IMR-90 (cell line): ENCODE measurements around the gene TIPRL. TPM values are rescaled to one million over a fixed set of nuclear protein-coding genes. Genes with fewer than 3 reads are reported as not detected.

ENCODE experiments used
- ATAC-seq: fragments of 200-7000 bp; cut with Tn5 transposase; 2 replicates; pipeline ENCODE4 v1.9.1; 2020; ENCODE audit warnings: low read depth, mild to moderate bottlenecking, moderate library complexity
- BruUV-seq: library from RNA; stranded (reverse); fragments of 400-500 nt; replicated peaks from 2 replicates; lab custom pipeline; 2021; lab: Mats Ljungman, UMichigan
- CTCF ChIA-PET: fragments of 300-600 bp; formaldehyde crosslinking; extraction: SDS; loops from one replicate; lab custom pipeline; 2021; ENCODE audit warnings: antibody characterized with exemption; lab: Yijun Ruan, JAX
- POLR2A ChIA-PET: fragments of 300-600 bp; sonication (Branson Sonifier 250); formaldehyde crosslinking; loops from one replicate; lab custom pipeline; 2022; ENCODE audit warnings: antibody characterized with exemption; ENCODE audit not compliant: unreplicated experiment; lab: Charles Lee
- DNase-seq: peaks from one replicate; pipeline ENCODE4 v3.0.0; 2013
- H2AFZ ChIP-seq: replicated peaks from 2 replicates; pipeline ENCODE3; 2013; ENCODE audit warnings: low read length, mild to moderate bottlenecking; ENCODE audit not compliant: poor library complexity
- H2AK5ac ChIP-seq: 2 replicates; pipeline ENCODE4 v1.6.1; 2013; ENCODE audit warnings: low read depth, low read length, inconsistent platforms
- H2AK9ac ChIP-seq: replicated peaks from 2 replicates; pipeline ENCODE3; 2013; ENCODE audit warnings: mild to moderate bottlenecking, low read depth, low read length, moderate library complexity; ENCODE audit not compliant: poor library complexity
- H2BK120ac ChIP-seq: 2 replicates; pipeline ENCODE4 v1.6.1; 2013; ENCODE audit warnings: low read depth, low read length, inconsistent platforms
- H2BK15ac ChIP-seq: 3 replicates; pipeline ENCODE4 v1.6.1; 2013; ENCODE audit warnings: low read depth, low read length, inconsistent platforms
- H2BK20ac ChIP-seq: 2 replicates; pipeline ENCODE4 v1.6.1; 2013; ENCODE audit warnings: low read depth, mild to moderate bottlenecking, inconsistent platforms, low read length, moderate library complexity
- H2BK5ac ChIP-seq: 2 replicates; pipeline ENCODE4 v1.6.1; 2013; ENCODE audit warnings: mild to moderate bottlenecking, low read depth, low read length, inconsistent platforms; ENCODE audit not compliant: poor library complexity, severe bottlenecking
- H3K14ac ChIP-seq: replicated peaks from 2 replicates; pipeline ENCODE4 v1.6.1; 2013; ENCODE audit warnings: low read depth, low read length, inconsistent platforms
- H3K18ac ChIP-seq: 2 replicates; pipeline ENCODE4 v1.6.1; 2013; ENCODE audit warnings: low read depth, low read length, control low read depth
- H3K23ac ChIP-seq: 2 replicates; pipeline ENCODE4 v1.6.1; 2013; ENCODE audit warnings: low read depth, low read length, inconsistent platforms
- H3K27ac ChIP-seq: 2 replicates; pipeline ENCODE4 v1.5.1; 2013; ENCODE audit warnings: mild to moderate bottlenecking, control low read depth, low read length; ENCODE audit not compliant: insufficient read depth
- H3K27me3 ChIP-seq: 2 replicates; pipeline ENCODE4 v1.6.1; 2013; ENCODE audit warnings: low read length; ENCODE audit not compliant: control insufficient read depth, insufficient read depth
- H3K36me3 ChIP-seq: 2 replicates; pipeline ENCODE4 v1.6.1; 2013; ENCODE audit warnings: low read length, mixed read lengths; ENCODE audit not compliant: control insufficient read depth, insufficient read depth
- H3K4ac ChIP-seq: 2 replicates; pipeline ENCODE4 v1.6.1; 2013; ENCODE audit warnings: low read depth, low read length, inconsistent platforms
- H3K4me1 ChIP-seq: 2 replicates; pipeline ENCODE4 v1.6.1; 2013; ENCODE audit warnings: low read length, mixed read lengths; ENCODE audit not compliant: control insufficient read depth, insufficient read depth
- H3K4me2 ChIP-seq: 2 replicates; pipeline ENCODE4 v1.6.1; 2013; ENCODE audit warnings: low read depth, mild to moderate bottlenecking, control low read depth, low read length, moderate library complexity
- H3K4me3 ChIP-seq: 2 replicates; pipeline ENCODE4 v1.5.1; 2013; ENCODE audit warnings: low read depth, mild to moderate bottlenecking, control low read depth, low read length, moderate library complexity; ENCODE audit not compliant: insufficient read depth
- H3K56ac ChIP-seq: 2 replicates; pipeline ENCODE4 v1.6.1; 2013; ENCODE audit warnings: low read length, inconsistent platforms; ENCODE audit not compliant: insufficient read depth; ENCODE audit errors: extremely low read depth
- H3K79me1 ChIP-seq, 2 experiments: 2 replicates each; pipeline ENCODE4 v1.6.1; 2013; ENCODE audit warnings: low read length in 2 of 2, inconsistent platforms in 1 of 2, low read depth in 1 of 2
- H3K9ac ChIP-seq: 2 replicates; pipeline ENCODE4 v1.6.1; 2013; ENCODE audit warnings: low read depth, low read length, control low read depth
- H3K9me1 ChIP-seq: 2 replicates; pipeline ENCODE4 v1.6.1; 2013; ENCODE audit warnings: low read length, inconsistent platforms; ENCODE audit not compliant: insufficient read depth
- H3K9me3 ChIP-seq: 2 replicates; pipeline ENCODE4 v1.6.1; 2013; ENCODE audit warnings: low read length; ENCODE audit not compliant: control insufficient read depth, insufficient read depth
- H4K20me1 ChIP-seq: 2 replicates; pipeline ENCODE4 v1.6.1; 2013; ENCODE audit warnings: low read length, inconsistent platforms; ENCODE audit not compliant: insufficient read depth
- H4K5ac ChIP-seq: 2 replicates; pipeline ENCODE4 v1.6.1; 2013; ENCODE audit warnings: mild to moderate bottlenecking, low read depth, low read length, control low read depth
- H4K8ac ChIP-seq, 2 experiments: 2 replicates each; pipeline ENCODE4 v1.6.1; 2013; ENCODE audit warnings: low read depth in 2 of 2, low read length in 2 of 2, control low read depth in 1 of 2, inconsistent platforms in 1 of 2
- H4K91ac ChIP-seq: 2 replicates; pipeline ENCODE4 v1.6.1; 2013; ENCODE audit warnings: low read depth, low read length, inconsistent platforms; ENCODE audit not compliant: insufficient read depth
- RCOR1 ChIP-seq: IDR thresholded peaks from 2 replicates; pipeline ENCODE4 v1.6.1; 2012; ENCODE audit warnings: mild to moderate bottlenecking, low read length, improper control_type of control experiment; ENCODE audit not compliant: insufficient replicate concordance
- WGBS, 2 experiments: methylation state at CpG; one replicate each; pipeline versions ENCODE4 v1.1.5 to v1.1.7; 2013; ENCODE audit warnings: missing lambda C conversion rate in 2 of 2; ENCODE audit not compliant: insufficient read length in 1 of 2; ENCODE audit errors: extremely low coverage in 2 of 2; 5-methylcytosine and 5-hydroxymethylcytosine counted together
- dilution Hi-C: fragments of 300-500 bp; cut with HindIII; formaldehyde crosslinking; loops from one replicate; pipeline ENCODE4 v1.14.3; 2018; ENCODE audit warnings: low sequenced_read_pairs; ENCODE audit not compliant: unreplicated experiment
- in situ Hi-C: fragments of 300-500 bp; cut with MboI; formaldehyde crosslinking; loops from 3 replicates; pipeline ENCODE4 v1.14.3; 2019; ENCODE audit warnings: low sequenced_read_pairs, inconsistent platforms, mixed read lengths
- intact Hi-C: fragments of 100-400 bp; cut with micrococcal nuclease; formaldehyde crosslinking; loops from 2 replicates; pipeline ENCODE4 v1.10.0; 2022
- polyA plus RNA-seq, 3 experiments: library from polyadenylated mRNA; depleted of rRNA; stranded (reverse); fragments of >200 nt; gene quantifications; 2 replicates each; pipeline ENCODE4 v1.2.3, GENCODE V29; 2012; ENCODE audit warnings: low replicate concordance in 1 of 3
- total RNA-seq: library from RNA; depleted of rRNA; stranded (reverse); fragments of >200 nt; gene quantifications from 2 replicates; pipeline ENCODE4 v1.2.3, GENCODE V29; 2012
- TF ChIP-seq, protein P1 (sequence below): fragments of 150-350 bp; IDR thresholded peaks from 2 replicates; pipeline ENCODE4 v1.6.1; 2017; ENCODE audit warnings: mild to moderate bottlenecking, antibody characterized with exemption, low read length, low read depth

Gene TIPRL
- total and polyA plus RNA-seq, 2 of the 4 experiments (the other 2 are of a cell fraction): 15.4 to 23.8 TPM

DNA sequence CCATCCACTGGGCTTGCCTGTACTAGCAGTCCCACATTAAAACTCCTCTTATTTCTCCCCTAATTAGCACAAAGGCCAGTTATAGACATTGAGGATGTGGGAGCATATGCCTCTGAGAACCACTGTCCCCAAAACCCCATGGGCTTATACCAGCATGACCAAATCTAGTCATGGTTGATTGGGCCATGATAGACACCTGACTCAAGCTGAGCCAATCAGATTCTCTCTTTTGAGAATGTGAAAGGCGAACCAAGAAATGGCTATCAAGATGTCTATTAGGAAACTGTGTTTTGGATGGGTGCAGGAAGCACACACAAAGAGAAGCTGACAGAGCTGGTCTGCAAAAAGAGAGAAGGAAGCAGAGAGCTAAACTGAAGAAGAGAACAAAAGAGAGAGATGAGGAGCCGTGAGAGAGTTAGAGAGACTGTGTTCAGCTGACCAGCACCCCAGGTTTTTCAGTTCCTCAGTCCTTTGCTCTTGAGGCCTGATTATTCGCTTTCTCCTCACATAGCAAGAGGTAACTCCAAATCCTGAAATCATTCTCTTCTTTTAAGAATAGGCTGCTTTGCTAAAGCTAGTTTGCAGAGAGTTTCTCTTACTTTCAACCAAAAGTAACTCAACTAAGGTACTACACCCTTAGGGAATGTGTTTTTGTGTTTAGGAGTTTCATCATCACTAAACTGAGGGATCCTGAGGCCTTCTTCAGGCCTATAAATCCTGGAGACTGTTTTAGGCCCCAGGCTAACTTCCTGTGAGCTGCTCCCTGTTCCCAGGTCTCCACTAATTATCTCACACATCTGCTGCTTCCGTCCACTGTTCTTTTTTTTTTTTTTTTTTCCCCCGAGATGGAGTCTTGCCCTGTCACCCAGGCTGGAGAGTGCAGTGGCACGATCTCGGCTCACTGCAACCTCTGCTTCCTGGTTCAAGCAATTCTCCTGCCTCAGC lies 7.9 kb upstream of the TIPRL start:
- Histone ChIP-seq H3K36me3 (no peaks in the 10 kb centered on the region), H3K4me1 (no peaks in the 10 kb centered on the region), H2AK5ac (no peak overlapping the region), H3K27ac (no peak overlapping the region), H3K79me1 (no peaks in the 10 kb centered on the region), H4K8ac (no peak overlapping the region; a peak in 1 of 4 replicates), H4K91ac (no peak overlapping the region), H2BK5ac (no peak overlapping the region), H4K20me1 (no peaks in the 10 kb centered on the region), H2AFZ (no peak overlapping the region), H3K9ac (no peak overlapping the region), H3K9me1 (no peaks in the 10 kb centered on the region), H3K14ac (no peak overlapping the region), H3K9me3 (no peaks in the 10 kb centered on the region), H3K56ac (no peak overlapping the region), H3K23ac (no peak overlapping the region), H3K4me3 (no peak overlapping the region), H3K4me2 (no peak overlapping the region), H2BK20ac (no peak overlapping the region), H4K5ac (no peak overlapping the region), H2BK120ac (no peak overlapping the region), H2AK9ac (no peak overlapping the region), H3K4ac (no peak overlapping the region), H3K27me3 (no peaks in the 10 kb centered on the region), H2BK15ac (no peak overlapping the region), H3K18ac (no peak overlapping the region)
- dilution Hi-C loops (no loop called here), in situ Hi-C loops (no loop called here), intact Hi-C loops (no loop called here)
- ATAC-seq (no peak), DNase-seq (no peak)
- CTCF ChIA-PET: no interaction called here
- 50% methylated on average over 3 of the region's 7 CpGs; no CpG with 5 or more reads in 1 of the 2 experiments for WGBS, 2 experiments
- POLR2A ChIA-PET: no interaction called here
- no peak for TF ChIP-seq RCOR1
- TF ChIP-seq, protein P1, sequence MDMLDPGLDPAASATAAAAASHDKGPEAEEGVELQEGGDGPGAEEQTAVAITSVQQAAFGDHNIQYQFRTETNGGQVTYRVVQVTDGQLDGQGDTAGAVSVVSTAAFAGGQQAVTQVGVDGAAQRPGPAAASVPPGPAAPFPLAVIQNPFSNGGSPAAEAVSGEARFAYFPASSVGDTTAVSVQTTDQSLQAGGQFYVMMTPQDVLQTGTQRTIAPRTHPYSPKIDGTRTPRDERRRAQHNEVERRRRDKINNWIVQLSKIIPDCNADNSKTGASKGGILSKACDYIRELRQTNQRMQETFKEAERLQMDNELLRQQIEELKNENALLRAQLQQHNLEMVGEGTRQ: 0 out of 2 replicates have a peak, but pooled peaks have one; percentile 23
- no TSS peak for BruUV-seq
